Neural progenitor cell (in vitro differentiated cells): ENCODE data around the gene CABYR. TPM values are rescaled to one million over a fixed set of nuclear protein-coding genes. Genes with fewer than 3 reads are reported as not detected.

Source experiments
- DNase-seq: peaks from one replicate; pipeline ENCODE4 v3.0.0-alpha.2; 2016; ENCODE audit warnings: low spot score
- H2AFZ ChIP-seq: fragments of 200-600 bp; sonication (generic); replicated peaks from 2 replicates; pipeline ENCODE4 v1.6.1; 2016; ENCODE audit warnings: antibody characterized with exemption
- H3F3A ChIP-seq: fragments of 200-600 bp; sonication (generic); 2 replicates; pipeline ENCODE4 v1.6.1; 2016; ENCODE audit warnings: antibody characterized with exemption, low read depth
- H3K27ac ChIP-seq: fragments of 200-600 bp; sonication (generic); 2 replicates; pipeline ENCODE4 v1.5.1; 2016; ENCODE audit warnings: mild to moderate bottlenecking
- H3K27me3 ChIP-seq: fragments of 200-600 bp; sonication (generic); 2 replicates; pipeline ENCODE4 v1.6.1; 2016; ENCODE audit warnings: mild to moderate bottlenecking, moderate library complexity
- H3K36me3 ChIP-seq: fragments of 200-600 bp; sonication (generic); 2 replicates; pipeline ENCODE4 v1.5.1; 2016
- H3K4me1 ChIP-seq: fragments of 200-600 bp; sonication (generic); 2 replicates; pipeline ENCODE4 v1.6.1; 2016; ENCODE audit warnings: mixed run types
- H3K4me2 ChIP-seq: fragments of 200-600 bp; sonication (generic); 2 replicates; pipeline ENCODE4 v1.6.1; 2016
- H3K4me3 ChIP-seq: fragments of 200-600 bp; sonication (generic); 2 replicates; pipeline ENCODE4 v1.5.1; 2016
- H3K79me2 ChIP-seq: fragments of 200-600 bp; sonication (generic); 2 replicates; pipeline ENCODE4 v1.6.1; 2016; ENCODE audit warnings: low read depth
- H3K9ac ChIP-seq: fragments of 200-600 bp; sonication (generic); 2 replicates; pipeline ENCODE4 v1.6.1; 2016
- H3K9me3 ChIP-seq: fragments of 200-600 bp; sonication (generic); 2 replicates; pipeline ENCODE4 v1.5.1; 2016; ENCODE audit warnings: low read depth
- H4K20me1 ChIP-seq: fragments of 200-600 bp; sonication (generic); 2 replicates; pipeline ENCODE4 v1.6.1; 2016; ENCODE audit warnings: low read depth
- H3K27ac Mint-ChIP-seq: 3 replicates; pipeline ENCODE4 v1.8.0; 2021; ENCODE audit warnings: mixed read lengths
- H3K27me3 Mint-ChIP-seq: 2 replicates; pipeline ENCODE4 v1.8.0; 2022; ENCODE audit warnings: low read depth, mild to moderate bottlenecking, inconsistent platforms, moderate library complexity, mixed read lengths; ENCODE audit not compliant: insufficient read depth
- H3K36me3 Mint-ChIP-seq: 3 replicates; pipeline ENCODE4 v1.8.0; 2021; ENCODE audit warnings: mixed read lengths
- H3K4me1 Mint-ChIP-seq: 3 replicates; pipeline ENCODE4 v1.8.0; 2021; ENCODE audit warnings: mixed read lengths
- H3K4me3 Mint-ChIP-seq: 3 replicates; pipeline ENCODE4 v1.8.0; 2021; ENCODE audit warnings: mild to moderate bottlenecking, moderate library complexity, mixed read lengths
- H3K9me3 Mint-ChIP-seq: 3 replicates; pipeline ENCODE4 v1.8.0; 2020; ENCODE audit warnings: mixed read lengths
- EZH2 ChIP-seq: fragments of 200-600 bp; sonication (generic); IDR thresholded peaks from 2 replicates; pipeline ENCODE4 v1.6.1; 2017; ENCODE audit warnings: antibody characterized with exemption, mild to moderate bottlenecking, moderate library complexity
- EZH2phosphoT487 ChIP-seq: fragments of 200-600 bp; sonication (generic); IDR thresholded peaks from 2 replicates; pipeline ENCODE4 v1.6.1; 2017; ENCODE audit warnings: antibody characterized with exemption
- total RNA-seq: library from RNA; depleted of rRNA; stranded (reverse); fragments of >200 nt; gene quantifications from 2 replicates; pipeline ENCODE4 v1.2.3, GENCODE V29; 2015; ENCODE audit warnings: low replicate concordance
- TF ChIP-seq, protein P1 (sequence below): fragments of 200-600 bp; sonication (generic); IDR thresholded peaks from 2 replicates; pipeline ENCODE4 v1.5.1; 2017; ENCODE audit warnings: antibody characterized with exemption, mild to moderate bottlenecking

CABYR gene
- total RNA-seq, 1 donor from 2014 or later: 12.0 TPM

DNA sequence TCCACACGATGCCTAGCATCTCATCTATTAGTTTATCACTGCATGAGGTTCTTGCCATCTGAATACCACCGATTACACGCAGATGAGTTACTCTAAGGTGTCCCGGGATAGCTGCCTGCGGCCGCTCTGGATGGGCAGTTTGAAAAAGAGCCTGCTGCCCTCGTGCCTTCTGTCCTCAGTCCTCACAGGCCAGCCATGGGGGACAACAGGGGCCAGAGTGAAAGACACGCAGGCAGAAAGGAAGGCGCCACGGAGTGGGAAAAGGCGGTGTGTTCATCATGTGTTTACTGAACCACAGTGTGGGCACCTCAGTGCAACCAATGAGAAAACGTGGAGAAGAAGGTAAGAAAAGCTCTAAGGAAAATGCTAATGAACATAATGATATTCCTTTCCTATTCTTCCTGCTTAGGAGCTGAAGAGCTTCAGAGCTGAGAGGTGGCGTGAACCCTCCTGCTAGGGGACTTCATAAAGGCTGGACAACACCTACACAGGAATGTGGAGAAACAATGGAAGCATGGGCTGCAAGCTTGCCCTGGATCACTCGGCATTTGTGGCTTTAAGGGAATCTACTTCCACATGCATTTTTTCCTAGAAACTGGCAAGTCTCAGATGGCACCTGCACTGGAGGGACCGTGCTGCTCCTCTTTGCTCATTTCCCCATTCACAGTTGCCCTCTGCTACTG, 50.9 kb downstream of the CABYR start:
- Histone ChIP-seq H4K20me1 (peaks cover 11% of the 10 kb centered on the region), H3K4me1 (peaks cover 24% of the 10 kb centered on the region), H3K36me3 (no peaks in the 10 kb centered on the region), H3K4me2 (peak overlapping the region; percentile 13), H2AFZ (no peak overlapping the region), H3K4me3 (no peak overlapping the region), H3K27me3 (no peaks in the 10 kb centered on the region), H3F3A (peaks cover 11% of the 10 kb centered on the region), H3K79me2 (no peaks in the 10 kb centered on the region), H3K9ac (no peak overlapping the region), H3K9me3 (no peaks in the 10 kb centered on the region), H3K27ac (no peak overlapping the region)
- peak; percentile 49 for DNase-seq
- no peaks in the 10 kb centered on the region for H3K9me3 Mint-ChIP-seq
- H3K27me3 Mint-ChIP-seq: no peaks in the 10 kb centered on the region
- H3K27ac Mint-ChIP-seq: no peak overlapping the region
- peaks cover 32% of the 10 kb centered on the region for H3K4me1 Mint-ChIP-seq
- no peak overlapping the region for H3K4me3 Mint-ChIP-seq
- H3K36me3 Mint-ChIP-seq: peaks cover 5% of the 10 kb centered on the region
- TF ChIP-seq EZH2phosphoT487 (no peak), EZH2 (no peak)
- TF ChIP-seq, protein P1, sequence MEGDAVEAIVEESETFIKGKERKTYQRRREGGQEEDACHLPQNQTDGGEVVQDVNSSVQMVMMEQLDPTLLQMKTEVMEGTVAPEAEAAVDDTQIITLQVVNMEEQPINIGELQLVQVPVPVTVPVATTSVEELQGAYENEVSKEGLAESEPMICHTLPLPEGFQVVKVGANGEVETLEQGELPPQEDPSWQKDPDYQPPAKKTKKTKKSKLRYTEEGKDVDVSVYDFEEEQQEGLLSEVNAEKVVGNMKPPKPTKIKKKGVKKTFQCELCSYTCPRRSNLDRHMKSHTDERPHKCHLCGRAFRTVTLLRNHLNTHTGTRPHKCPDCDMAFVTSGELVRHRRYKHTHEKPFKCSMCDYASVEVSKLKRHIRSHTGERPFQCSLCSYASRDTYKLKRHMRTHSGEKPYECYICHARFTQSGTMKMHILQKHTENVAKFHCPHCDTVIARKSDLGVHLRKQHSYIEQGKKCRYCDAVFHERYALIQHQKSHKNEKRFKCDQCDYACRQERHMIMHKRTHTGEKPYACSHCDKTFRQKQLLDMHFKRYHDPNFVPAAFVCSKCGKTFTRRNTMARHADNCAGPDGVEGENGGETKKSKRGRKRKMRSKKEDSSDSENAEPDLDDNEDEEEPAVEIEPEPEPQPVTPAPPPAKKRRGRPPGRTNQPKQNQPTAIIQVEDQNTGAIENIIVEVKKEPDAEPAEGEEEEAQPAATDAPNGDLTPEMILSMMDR: no peak

DNA sequence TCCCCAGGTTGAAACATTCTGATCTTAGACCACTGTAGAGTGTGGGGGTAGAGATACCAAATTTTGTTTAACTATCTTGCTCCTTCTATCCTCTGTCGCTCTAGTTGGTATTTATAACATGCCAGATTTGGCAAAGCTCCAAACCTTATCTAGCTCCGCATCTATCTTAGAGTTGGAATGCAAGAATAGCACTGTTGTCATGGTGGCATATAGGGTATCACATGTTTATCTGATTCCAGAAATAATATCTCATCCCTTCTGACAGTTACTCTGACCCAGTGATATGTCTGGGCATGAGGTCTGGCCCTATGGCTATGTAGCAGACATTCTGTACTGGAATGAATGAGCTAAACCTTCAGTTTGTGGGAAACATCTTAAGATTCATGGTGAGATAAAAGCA, 51.7 kb downstream of the CABYR start:
- no peak overlapping the region for H3K27ac Mint-ChIP-seq
- Histone ChIP-seq H3K9ac (no peak overlapping the region), H2AFZ (no peak overlapping the region), H3K4me2 (no peak overlapping the region), H3F3A (peaks cover 11% of the 10 kb centered on the region), H3K4me1 (peaks cover 24% of the 10 kb centered on the region), H3K4me3 (no peak overlapping the region), H3K9me3 (no peaks in the 10 kb centered on the region), H3K36me3 (no peaks in the 10 kb centered on the region), H3K27me3 (no peaks in the 10 kb centered on the region), H3K79me2 (no peaks in the 10 kb centered on the region), H4K20me1 (peaks cover 11% of the 10 kb centered on the region), H3K27ac (no peak overlapping the region)
- DNase-seq: no peak
- TF ChIP-seq EZH2 (no peak), EZH2phosphoT487 (no peak)
- TF ChIP-seq, protein P1: no peak
- H3K27me3 Mint-ChIP-seq: no peaks in the 10 kb centered on the region
- no peaks in the 10 kb centered on the region for H3K9me3 Mint-ChIP-seq
- H3K36me3 Mint-ChIP-seq: peaks cover 3% of the 10 kb centered on the region
- peaks cover 30% of the 10 kb centered on the region for H3K4me1 Mint-ChIP-seq
- no peak overlapping the region for H3K4me3 Mint-ChIP-seq

DNA sequence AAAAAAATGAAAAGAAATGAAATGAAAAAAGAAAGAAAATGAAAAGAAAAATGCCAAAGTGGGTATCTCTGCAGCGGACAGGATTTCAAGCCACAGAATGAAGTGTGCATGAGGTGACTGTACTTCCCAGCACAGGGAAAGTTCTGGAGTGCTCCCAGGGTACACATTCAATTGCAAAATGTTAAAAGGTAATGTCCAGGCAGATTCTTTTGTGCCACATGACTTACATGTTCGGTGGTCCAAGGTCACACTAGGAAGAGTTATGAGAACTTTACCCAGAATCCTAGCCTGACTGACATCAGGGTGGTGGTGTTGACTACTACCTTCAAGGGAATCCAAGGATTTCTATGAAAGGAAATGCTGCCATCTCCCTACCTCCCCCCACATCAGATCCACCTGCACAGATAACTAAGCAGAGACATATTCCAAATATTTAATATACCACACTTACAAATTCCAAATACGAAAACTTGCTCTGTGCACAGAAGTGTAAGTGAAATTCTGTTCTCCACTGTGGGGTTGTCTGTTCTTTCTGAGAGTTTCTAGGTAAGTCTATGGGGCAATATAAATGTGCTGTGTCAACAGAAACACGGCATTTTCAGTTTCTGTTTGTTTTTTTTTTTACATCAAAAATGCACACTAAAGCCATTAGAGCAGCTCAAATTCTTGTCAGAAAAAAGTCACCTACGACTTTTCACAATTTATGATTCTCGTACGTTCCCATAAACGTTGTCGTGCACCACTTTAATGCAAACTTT, 56.6 kb downstream of the CABYR start:
- no peaks in the 10 kb centered on the region for H3K36me3 ChIP-seq
- DNase-seq: no peak
- peaks cover 3% of the 10 kb centered on the region for H3K36me3 Mint-ChIP-seq
- H3K27me3 Mint-ChIP-seq: no peaks in the 10 kb centered on the region
- peaks cover 14% of the 10 kb centered on the region for H3K4me1 ChIP-seq
- no peak overlapping the region for H3K4me3 Mint-ChIP-seq
- peaks cover 11% of the 10 kb centered on the region for H3F3A ChIP-seq
- H4K20me1 ChIP-seq: peaks cover 7% of the 10 kb centered on the region
- peaks cover 20% of the 10 kb centered on the region for H3K4me1 Mint-ChIP-seq
- no peak overlapping the region for H3K4me2 ChIP-seq
- no peak overlapping the region for H3K27ac Mint-ChIP-seq
- H3K9ac ChIP-seq: no peak overlapping the region
- H3K9me3 ChIP-seq: no peaks in the 10 kb centered on the region
- no peaks in the 10 kb centered on the region for H3K9me3 Mint-ChIP-seq
- no peaks in the 10 kb centered on the region for H3K79me2 ChIP-seq
- TF ChIP-seq EZH2: no peak
- TF ChIP-seq, protein P1: no peak
- no peak for TF ChIP-seq EZH2phosphoT487
- H2AFZ ChIP-seq: no peak overlapping the region
- no peaks in the 10 kb centered on the region for H3K27me3 ChIP-seq
- H3K27ac ChIP-seq: no peak overlapping the region
- H3K4me3 ChIP-seq: no peak overlapping the region
